NCI-H1436 treated with DMSO at 0.1 percent for 48 hours (cell line): ENCODE data around the gene CHAC1.

Experiments used
- DNase-seq: peaks from one replicate; lab custom pipeline; 2025; lab: John Stamatoyannopoulos, UW

CHAC1 gene, protein sequence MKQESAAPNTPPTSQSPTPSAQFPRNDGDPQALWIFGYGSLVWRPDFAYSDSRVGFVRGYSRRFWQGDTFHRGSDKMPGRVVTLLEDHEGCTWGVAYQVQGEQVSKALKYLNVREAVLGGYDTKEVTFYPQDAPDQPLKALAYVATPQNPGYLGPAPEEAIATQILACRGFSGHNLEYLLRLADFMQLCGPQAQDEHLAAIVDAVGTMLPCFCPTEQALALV

DNA sequence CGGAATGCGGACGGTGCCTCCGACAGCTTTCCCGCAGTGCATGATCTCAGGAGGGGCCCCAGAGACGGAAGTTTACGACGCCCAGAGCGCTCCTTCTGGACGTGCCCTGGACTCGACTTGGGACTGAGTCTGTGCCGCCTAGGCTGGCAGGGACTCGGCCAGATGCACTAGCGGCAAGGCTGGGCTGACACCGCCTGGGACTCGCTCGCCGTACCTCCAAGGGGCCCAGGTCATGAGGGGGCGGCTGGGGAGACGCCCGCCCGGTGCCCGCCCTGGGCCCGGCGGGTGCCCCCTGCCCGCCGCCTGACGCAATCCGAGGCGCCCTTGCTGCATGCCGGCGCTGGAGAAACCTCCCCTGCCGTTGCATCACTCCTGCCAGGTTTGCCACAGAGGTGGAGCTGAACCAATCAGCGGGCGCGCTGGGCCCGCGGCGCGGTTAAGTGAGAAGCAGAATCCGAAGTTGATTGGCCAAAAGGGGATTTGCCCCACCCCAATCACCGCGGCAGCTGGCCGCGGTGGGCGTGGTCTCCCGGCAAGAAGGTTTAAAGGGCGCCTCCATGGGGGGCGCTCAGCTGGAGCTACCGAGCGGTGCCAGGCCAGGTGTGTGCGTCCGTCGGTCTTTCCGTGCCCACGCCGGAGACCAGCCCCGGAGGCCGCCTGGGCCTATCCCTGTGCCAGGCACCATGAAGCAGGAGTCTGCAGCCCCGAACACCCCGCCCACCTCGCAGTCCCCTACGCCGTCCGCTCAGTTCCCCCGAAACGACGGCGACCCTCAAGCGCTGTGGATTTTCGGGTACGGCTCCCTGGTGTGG, at the start of gene CHAC1:
CHAC1 (plus strand) TSS at position 571 of the 812 bp plus-strand sequence; CDS start at position 684, 113 bp downstream.
- DNase-seq: peak; percentile 91

GRCh38 chr15:40904552-40905201, 48.6 kb upstream of the CHAC1 start:
- DNase-seq: no peak

DNA sequence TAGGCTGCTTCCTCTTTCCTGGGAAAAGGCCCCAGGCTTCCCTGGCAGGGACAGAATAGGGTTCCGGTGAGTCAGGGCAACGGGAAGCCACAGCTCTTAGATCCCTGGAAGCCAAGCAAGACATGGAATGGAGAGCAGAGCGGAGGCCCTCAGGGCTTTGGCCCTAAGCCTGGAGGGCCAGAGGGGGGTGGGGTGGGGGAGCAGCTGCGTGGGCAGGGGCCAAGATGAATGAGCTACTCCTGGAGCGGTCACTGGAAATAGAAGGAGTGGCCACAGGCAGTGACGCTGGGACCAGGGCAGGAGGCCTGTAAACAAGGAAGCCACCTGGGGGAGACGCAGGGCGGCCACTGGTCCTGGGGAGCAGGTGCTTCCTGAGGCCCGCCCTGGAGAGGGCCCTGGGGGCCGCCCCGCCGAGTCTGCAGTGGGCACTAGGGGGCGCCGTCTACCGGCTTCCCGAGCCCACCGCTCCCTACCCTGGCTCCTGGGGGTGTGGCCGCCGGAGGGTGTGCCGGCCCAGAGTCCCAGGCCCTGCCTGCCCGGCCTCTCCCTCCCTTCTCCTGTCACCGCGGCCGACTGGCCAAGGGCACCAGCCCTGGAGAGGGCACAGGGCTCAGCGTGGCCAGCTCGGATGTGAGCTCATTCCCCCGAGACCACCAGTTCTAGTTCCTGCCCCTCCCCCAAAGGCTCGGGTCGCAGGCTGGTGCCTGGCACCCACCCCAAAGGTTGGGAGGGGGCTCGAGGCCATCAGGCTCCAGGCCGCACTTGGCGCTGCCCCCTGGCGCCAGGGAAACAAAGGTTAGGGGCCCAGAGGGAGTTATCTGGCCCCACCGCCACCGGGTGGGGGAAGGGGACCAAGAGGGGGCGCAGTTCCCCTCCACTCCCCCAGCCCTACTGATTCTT, 46.9 kb upstream of the CHAC1 start:
- peak; percentile 54 for DNase-seq

DNA sequence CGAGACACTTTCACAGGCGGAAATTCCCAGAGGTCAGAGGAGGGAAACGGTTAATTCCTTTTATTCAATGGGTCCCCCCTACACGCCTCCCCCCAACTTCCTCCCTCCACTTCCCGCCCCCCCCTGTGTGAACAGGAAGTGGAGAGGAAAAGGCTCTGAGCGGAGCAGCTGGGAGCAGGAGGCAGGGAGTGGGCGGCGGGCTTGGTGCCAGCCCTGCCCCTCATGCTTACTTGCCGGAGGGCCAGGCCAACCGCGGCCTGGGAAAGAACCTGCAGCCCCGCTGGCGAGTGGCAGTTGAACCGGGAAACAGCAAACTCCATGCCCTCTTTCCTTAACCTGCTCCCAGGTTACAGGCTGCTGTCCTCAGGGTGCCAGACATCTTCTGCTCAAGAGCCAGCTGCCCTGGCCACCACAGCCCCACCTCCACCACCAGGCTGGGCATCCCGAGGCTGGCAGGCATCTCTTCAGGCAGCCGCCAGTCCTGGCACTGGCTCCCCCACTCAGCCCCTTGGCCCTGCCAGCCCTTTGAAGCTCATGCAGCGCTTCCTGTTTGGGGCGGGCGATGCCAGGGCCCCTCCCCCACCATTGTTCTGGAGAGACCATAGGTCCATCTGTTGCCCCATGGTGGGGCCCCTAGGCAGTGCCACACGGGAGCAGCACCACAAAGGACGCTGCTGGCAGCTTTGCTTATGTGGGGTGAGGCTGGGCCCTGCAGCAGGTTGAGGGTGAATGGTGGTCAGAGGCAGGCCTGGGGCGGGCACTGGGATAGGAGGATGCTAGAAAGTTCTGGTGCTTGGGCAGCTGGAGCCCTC, 46.1 kb upstream of the CHAC1 start:
- no peak for DNase-seq

DNA sequence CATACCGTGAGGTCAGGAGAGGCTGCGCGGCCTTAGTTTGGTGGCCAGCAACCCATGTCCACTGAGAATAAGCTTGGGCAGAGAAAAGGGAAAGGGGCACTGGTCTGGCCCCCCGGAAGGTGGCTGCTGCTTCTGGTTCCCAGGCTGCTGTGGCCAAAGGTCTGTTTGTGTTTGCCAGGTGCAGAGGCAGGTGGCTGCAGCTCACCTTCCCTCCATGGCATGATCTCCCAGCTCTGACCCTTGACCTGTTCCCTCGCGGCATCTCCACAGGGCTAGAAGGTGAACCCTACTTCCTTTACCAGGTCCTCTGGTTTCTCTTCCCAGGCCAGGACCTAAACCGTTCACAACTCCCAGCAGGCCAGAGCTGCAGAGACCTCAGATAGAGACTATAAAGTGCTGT, 45.2 kb upstream of the CHAC1 start:
- DNase-seq: no peak

- DNase-seq: no peak
Measured at GRCh38 chr15:40909662-40910630, 43.3 kb upstream of the CHAC1 start.

DNA sequence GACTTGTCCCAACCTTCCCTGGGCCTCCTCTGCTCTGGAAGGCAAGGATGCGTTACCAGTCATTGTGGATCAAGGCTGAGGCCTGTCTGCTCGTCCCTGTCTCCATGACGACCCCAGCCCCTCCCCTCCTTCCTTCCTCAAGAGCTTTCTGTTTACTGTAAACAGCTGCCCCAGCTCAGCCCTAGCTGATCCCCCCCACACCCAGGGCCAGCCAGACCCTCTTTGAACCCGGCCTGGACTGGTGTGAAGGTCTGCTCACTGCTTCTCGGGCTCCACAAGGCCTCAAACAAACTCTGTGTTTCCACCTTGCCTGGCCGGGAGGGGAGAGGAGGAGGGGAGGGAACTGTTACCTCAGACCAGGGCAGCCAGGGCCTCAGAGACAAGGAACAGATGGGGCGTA, 42.1 kb upstream of the CHAC1 start:
- no peak for DNase-seq

DNA sequence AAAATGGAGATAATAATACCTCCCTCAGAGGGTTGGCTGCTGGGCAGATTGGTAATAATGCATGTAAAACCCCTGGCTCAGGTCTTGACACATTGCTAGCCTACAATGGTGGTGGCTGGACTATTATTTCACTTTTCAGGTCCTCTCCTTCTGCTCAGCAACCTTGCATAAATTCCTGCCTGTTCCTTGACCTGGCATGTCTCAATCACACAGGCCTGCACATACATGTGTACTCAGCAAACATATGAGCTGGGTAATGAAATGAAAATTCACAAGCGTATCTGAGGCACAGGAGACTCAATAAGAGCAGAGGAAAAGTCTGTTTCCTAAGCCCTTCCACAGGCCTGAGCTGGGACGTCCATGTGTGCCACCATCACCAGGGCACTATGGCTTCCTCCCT, 41.6 kb upstream of the CHAC1 start:
- no peak for DNase-seq

DNA sequence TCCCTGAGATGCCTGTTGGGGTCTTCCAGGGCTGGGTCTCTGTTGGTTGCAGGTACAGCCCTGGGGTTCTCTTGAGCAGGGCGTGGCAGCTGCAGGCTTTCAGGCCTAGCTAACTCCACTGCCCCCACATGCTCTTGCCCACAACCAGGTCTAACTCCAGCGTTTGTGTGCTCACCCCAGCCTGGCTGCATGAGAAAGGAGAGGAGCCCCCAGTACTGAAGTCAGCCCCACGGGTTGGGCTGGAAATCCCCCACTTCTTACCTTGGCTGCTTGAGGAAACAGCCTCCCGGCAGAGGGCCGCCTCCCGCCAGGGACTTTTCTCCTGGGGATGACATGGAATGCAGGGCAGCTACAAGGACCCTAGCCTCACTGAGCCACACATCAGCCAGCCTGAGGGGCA, 40.8 kb upstream of the CHAC1 start:
- DNase-seq: no peak

DNA sequence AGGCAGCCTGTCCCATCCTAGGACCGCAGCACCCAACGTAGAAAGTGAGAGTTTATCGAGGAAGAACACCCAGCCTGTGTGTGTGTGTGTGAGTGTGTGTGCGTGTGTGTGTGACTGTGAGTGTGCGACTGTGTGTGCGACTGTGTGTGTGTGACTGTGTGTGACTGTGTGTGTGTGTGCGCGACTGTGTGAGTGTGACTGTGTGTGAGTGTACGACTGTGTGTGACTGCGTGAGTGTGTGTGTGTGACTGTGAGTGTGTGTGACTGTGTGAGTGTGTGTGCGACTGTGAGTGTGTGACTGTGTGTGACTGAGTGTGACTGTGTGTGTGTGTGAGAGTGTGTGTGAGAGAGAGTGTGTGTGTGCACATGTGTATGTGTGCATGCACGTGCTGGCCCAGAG, 39.3 kb upstream of the CHAC1 start:
- no peak for DNase-seq

GRCh38 chr15:40914486-40914885, 38.8 kb upstream of the CHAC1 start:
- DNase-seq: no peak

DNA sequence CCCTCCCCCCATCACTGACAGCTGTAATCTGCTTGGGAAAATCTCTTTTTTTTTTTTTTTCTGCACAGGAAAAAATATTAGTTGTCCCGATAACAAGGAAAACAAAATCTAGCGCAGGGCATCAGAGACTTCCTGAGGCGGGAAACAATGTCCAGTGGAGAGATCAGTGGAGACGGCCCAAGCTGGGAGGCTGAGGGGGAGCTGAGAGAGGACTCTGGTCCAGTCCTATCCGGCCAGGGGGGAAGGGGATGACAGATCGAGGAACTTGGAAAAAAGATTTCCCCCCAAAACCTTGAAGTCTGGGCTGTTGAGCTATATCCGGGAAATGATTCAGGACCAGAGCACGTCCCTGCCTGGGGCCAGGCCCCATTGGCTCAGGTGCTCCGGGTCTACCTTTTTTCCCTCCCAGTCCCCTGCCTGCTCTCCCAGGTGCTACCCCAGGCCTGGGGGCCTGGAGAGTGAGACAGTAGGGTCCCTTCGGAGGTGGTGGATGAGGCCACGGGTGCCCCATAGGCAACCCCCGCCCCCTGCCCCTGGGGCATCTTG, 38.1 kb upstream of the CHAC1 start:
- DNase-seq: no peak

- DNase-seq: no peak
Measured at GRCh38 chr15:40915679-40916078, 37.6 kb upstream of the CHAC1 start.

DNA sequence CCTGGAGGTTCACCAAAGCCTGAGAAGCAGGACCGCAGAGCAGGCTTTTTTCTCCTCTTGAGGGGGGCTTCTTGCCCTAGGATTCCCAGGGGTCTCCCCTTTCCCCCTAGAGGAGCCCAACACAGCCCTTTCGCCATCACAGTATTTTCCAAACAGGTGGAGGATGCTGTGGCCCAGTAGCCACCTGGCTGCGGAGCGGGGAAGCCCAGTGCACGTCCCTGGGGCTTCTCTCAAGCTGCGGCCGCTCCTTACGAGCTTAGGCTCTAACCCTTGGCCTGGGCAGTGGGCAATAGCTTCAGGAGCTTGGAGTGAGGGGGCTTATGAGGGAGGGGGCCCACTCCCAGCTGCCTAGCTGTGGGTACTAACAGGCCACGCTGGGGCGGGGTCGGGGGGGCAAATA, 35.7 kb upstream of the CHAC1 start:
- DNase-seq: no peak

GRCh38 chr15:40918146-40918798, 35.0 kb upstream of the CHAC1 start:
- DNase-seq: no peak

- DNase-seq: no peak
Measured at GRCh38 chr15:40918799-40919392, 34.4 kb upstream of the CHAC1 start.

- no peak for DNase-seq
Measured at GRCh38 chr15:40921949-40922607, 31.2 kb upstream of the CHAC1 start.

- DNase-seq: no peak
Measured at GRCh38 chr15:40922608-40923005, 30.7 kb upstream of the CHAC1 start.
